NCI-H2107 treated with DMSO at 0.1 percent for 48 hours (cell line): ENCODE data around the gene CNN1.

Source experiments
- DNase-seq: peaks from one replicate; lab custom pipeline; 2025; ENCODE audit not compliant: unreplicated experiment; lab: John Stamatoyannopoulos, UW

CNN1 gene

GRCh38 chr19:11538232-11539036 lies at the start of gene CNN1:
CNN1 (plus strand) TSS chr19:11538851; CDS start chr19:11538928, 77 bp downstream.
- DNase-seq, result no peak

- no peak for DNase-seq
These were observed 49.3 kb upstream of the CNN1 start for GRCh38 chr19:11489378-11489777.

GRCh38 chr19:11494634-11495285 lies 43.9 kb upstream of the CNN1 start:
- DNase-seq, result no peak

GRCh38 chr19:11495481-11495880 lies 43.2 kb upstream of the CNN1 start:
- DNase-seq, result no peak

- no peak for DNase-seq
These were observed 42.8 kb upstream of the CNN1 start for GRCh38 chr19:11495885-11496284.

GRCh38 chr19:11496391-11497163 lies 42.1 kb upstream of the CNN1 start:
- DNase-seq, result no peak

- DNase-seq, result no peak
These were observed 39.4 kb upstream of the CNN1 start for GRCh38 chr19:11499220-11499726.

GRCh38 chr19:11499890-11500420 lies 38.7 kb upstream of the CNN1 start:
- DNase-seq, result no peak

GRCh38 chr19:11504502-11505031 lies 34.1 kb upstream of the CNN1 start:
- DNase-seq, result no peak

GRCh38 chr19:11505032-11505503 lies 33.6 kb upstream of the CNN1 start:
- peak; percentile 75 for DNase-seq

- peak; percentile 90 for DNase-seq
These were observed 33.0 kb upstream of the CNN1 start, which contains the start of gene ZNF653 for GRCh38 chr19:11505504-11506100. ZNF653 (minus strand) TSS chr19:11505839; CDS start chr19:11505786, 53 bp downstream.

- no peak for DNase-seq
These were observed 32.5 kb upstream of the CNN1 start for GRCh38 chr19:11506101-11506555.

GRCh38 chr19:11506967-11507366 lies 31.7 kb upstream of the CNN1 start:
- no peak for DNase-seq

- DNase-seq, result no peak
These were observed 31.1 kb upstream of the CNN1 start for GRCh38 chr19:11507370-11508078.

GRCh38 chr19:11510444-11510843 lies 28.2 kb upstream of the CNN1 start:
- no peak for DNase-seq

- no peak for DNase-seq
These were observed 24.7 kb upstream of the CNN1 start for GRCh38 chr19:11513946-11514345.

GRCh38 chr19:11519138-11519537 lies 19.5 kb upstream of the CNN1 start:
- no peak for DNase-seq

GRCh38 chr19:11528551-11529341 lies 9.9 kb upstream of the CNN1 start, which contains the start of gene ECSIT:
ECSIT (minus strand) TSS chr19:11529134; CDS start chr19:11519170, 9,964 bp downstream.
- peak; percentile 93 for DNase-seq

- DNase-seq, result peak; percentile 57
These were observed 8.2 kb upstream of the CNN1 start for GRCh38 chr19:11530432-11530831.
